RCC 7860 (cell line): ENCODE data around the gene SUSD1.
A peak's percentile ranks its signal among the peaks of the same experiment; 100 is the strongest.
"Not testable (repeated sequence)": the region's sequence is repeated elsewhere in the genome, so short reads cannot be mapped to it uniquely, and the experiment has no call there.

Experiments used
- DNase-seq: peaks from one replicate; pipeline ENCODE4 v3.0.0-alpha.2; 2015; ENCODE audit warnings: low spot score
- FAIRE-seq: peaks from 2 replicates; lab custom pipeline; 2012; peaks lifted over from hg19 to GRCh38; lab: Jason Lieb, UNC

Gene SUSD1

GRCh38 chr9:112174965-112175795 is at the start of gene SUSD1:
Gene SUSD1, minus strand, starts transcription at chr9:112175297. Its CDS starts 62 bp downstream, at chr9:112175235.
- FAIRE-seq: no peak
- DNase-seq: no peak

- DNase-seq (peak; percentile 49), FAIRE-seq (no peak)
These were observed 49.5 kb upstream of the SUSD1 start for GRCh38 chr9:112224401-112225289.

- DNase-seq: no peak
These were observed 43.8 kb upstream of the SUSD1 start for GRCh38 chr9:112218908-112219307.

GRCh38 chr9:112212926-112213325 is 37.8 kb upstream of the SUSD1 start:
- DNase-seq (no peak), FAIRE-seq (no peak)

More at GRCh38 chr9:112218908-112219307, 43.8 kb upstream of the SUSD1 start:
- FAIRE-seq: no peak

GRCh38 chr9:112207451-112207850 is 32.4 kb upstream of the SUSD1 start:
- DNase-seq (no peak), FAIRE-seq (no peak)

- FAIRE-seq (peak; percentile 94), DNase-seq (peak; percentile 61)
These were observed 28.4 kb upstream of the SUSD1 start for GRCh38 chr9:112203536-112203935.

- FAIRE-seq: no peak
- no peak for DNase-seq
These were observed 25.6 kb upstream of the SUSD1 start for GRCh38 chr9:112200711-112201110.

- FAIRE-seq (no peak), DNase-seq (no peak)
These were observed 23.5 kb upstream of the SUSD1 start for GRCh38 chr9:112198646-112199045.

- FAIRE-seq (no peak), DNase-seq (no peak)
These were observed 19.9 kb upstream of the SUSD1 start for GRCh38 chr9:112194969-112195431.

GRCh38 chr9:112193572-112194288 is 18.6 kb upstream of the SUSD1 start:
- peak; percentile 2 for FAIRE-seq
- DNase-seq: peak; percentile 56

- not testable (repeated sequence) for DNase-seq, FAIRE-seq
These were observed 15.2 kb upstream of the SUSD1 start for GRCh38 chr9:112190320-112190719.

GRCh38 chr9:112188884-112189283 is 13.8 kb upstream of the SUSD1 start:
- FAIRE-seq (no peak), DNase-seq (no peak)

GRCh38 chr9:112187404-112187803 is 12.3 kb upstream of the SUSD1 start:
- no peak for FAIRE-seq
- no peak for DNase-seq

GRCh38 chr9:112186695-112187094 is 11.6 kb upstream of the SUSD1 start:
- DNase-seq (no peak), FAIRE-seq (no peak)

- FAIRE-seq (no peak), DNase-seq (no peak)
These were observed 9.8 kb upstream of the SUSD1 start for GRCh38 chr9:112184946-112185345.

GRCh38 chr9:112184221-112184620 is 9.1 kb upstream of the SUSD1 start:
- FAIRE-seq (no peak), DNase-seq (no peak)

- peak; percentile 41 for FAIRE-seq
These were observed 5.3 kb upstream of the SUSD1 start for GRCh38 chr9:112180387-112180881.

GRCh38 chr9:112179816-112180215 is 4.7 kb upstream of the SUSD1 start:
- FAIRE-seq: no peak
- no peak for DNase-seq

More at GRCh38 chr9:112180387-112180881, 5.3 kb upstream of the SUSD1 start:
- DNase-seq: peak; percentile 50

- no peak for FAIRE-seq
- DNase-seq: no peak
These were observed 1.4 kb upstream of the SUSD1 start for GRCh38 chr9:112176524-112176923.

GRCh38 chr9:112175796-112176315 is 759 bp upstream of the SUSD1 start:
- FAIRE-seq (no peak), DNase-seq (no peak)
